Measurements from ENCODE around the gene ABCA3.

- TF ChIP-seq EP300 (IDR thresholded peaks at IDR 0.05) = no peak
- no peak for TF ChIP-seq CTCF (IDR thresholded peaks at IDR 0.05)
- no peak for TF ChIP-seq POLR2A (IDR thresholded peaks at IDR 0.05)
These were observed 66.6 kb downstream of the ABCA3 start for GRCh38 chr16:2273931-2274330.

Measured in upper lobe of left lung (tissue), 4 donors.